ENCODE data around the gene ARMC8.

The ARMC8 gene

GRCh38 chr3:138199851-138200250 lies 12.8 kb downstream of the ARMC8 start:
- DNase-seq, result no peak

GRCh38 chr3:138200424-138200823 lies 13.3 kb downstream of the ARMC8 start:
- DNase-seq, result no peak

- no peak for DNase-seq
Measured at GRCh38 chr3:138202945-138203701, 16.0 kb downstream of the ARMC8 start.

GRCh38 chr3:138203938-138204337 lies 16.8 kb downstream of the ARMC8 start:
- no peak for DNase-seq

- no peak for DNase-seq
Measured at GRCh38 chr3:138205527-138205926, 18.4 kb downstream of the ARMC8 start.

GRCh38 chr3:138206196-138206595 lies 19.1 kb downstream of the ARMC8 start:
- DNase-seq, result no peak

- no peak for DNase-seq
Measured at GRCh38 chr3:138210528-138210927, 23.4 kb downstream of the ARMC8 start.

- no peak for DNase-seq
Measured at GRCh38 chr3:138213398-138214085, 26.4 kb downstream of the ARMC8 start.

GRCh38 chr3:138219255-138219654 lies 32.2 kb downstream of the ARMC8 start:
- DNase-seq, result no peak

- DNase-seq, result no peak
Measured at GRCh38 chr3:138220242-138220641, 33.1 kb downstream of the ARMC8 start.

- no peak for DNase-seq
Measured at GRCh38 chr3:138220788-138221187, 33.7 kb downstream of the ARMC8 start.

GRCh38 chr3:138222131-138222941 lies 35.2 kb downstream of the ARMC8 start:
- DNase-seq, result no peak

- DNase-seq, result no peak
Measured at GRCh38 chr3:138222942-138223287, 35.8 kb downstream of the ARMC8 start.

- DNase-seq, result no peak
Measured at GRCh38 chr3:138227650-138228049, 40.5 kb downstream of the ARMC8 start.

GRCh38 chr3:138230525-138230924 lies 43.4 kb downstream of the ARMC8 start:
- no peak for DNase-seq

- DNase-seq, result no peak
Measured at GRCh38 chr3:138232705-138233364, 45.7 kb downstream of the ARMC8 start.

GRCh38 chr3:138234401-138235179 lies 47.5 kb downstream of the ARMC8 start:
- DNase-seq, result no peak

GRCh38 chr3:138238711-138239110 lies 51.6 kb downstream of the ARMC8 start:
- no peak for DNase-seq

GRCh38 chr3:138241061-138241460 lies 54.0 kb downstream of the ARMC8 start:
- no peak for DNase-seq

- no peak for DNase-seq
Measured at GRCh38 chr3:138241676-138242075, 54.6 kb downstream of the ARMC8 start.

- no peak for DNase-seq
Measured at GRCh38 chr3:138242466-138242865, 55.4 kb downstream of the ARMC8 start.

GRCh38 chr3:138245026-138245425 lies 57.9 kb downstream of the ARMC8 start:
- DNase-seq, result no peak
